K562 (cell line): ENCODE measurements around the gene LCN1. TPM values are rescaled to one million over a fixed set of nuclear protein-coding genes. Genes with fewer than 3 reads are reported as not detected.

Experiments used
- ASH1L ChIP-seq: fragments of 450-650 bp; IDR thresholded peaks from 2 replicates; pipeline ENCODE4 v1.6.1; 2018; ENCODE audit warnings: borderline replicate concordance, mild to moderate bottlenecking, low read depth; ENCODE audit not compliant: partially characterized antibody
- CBX2 ChIP-seq: fragments of 200-600 bp; sonication (generic); IDR thresholded peaks from one replicate; pipeline ENCODE4 v1.6.1; 2012; ENCODE audit warnings: mild to moderate bottlenecking, low read length, inconsistent platforms; ENCODE audit not compliant: insufficient read depth, poor library complexity, severe bottlenecking
- EP300 ChIP-seq: IDR thresholded peaks from 2 replicates; pipeline ENCODE4 v1.6.1; 2012; ENCODE audit warnings: low read length, improper control_type of control experiment
- HMG20A ChIP-seq: fragments of 450-650 bp; formaldehyde crosslinking; conservative IDR thresholded peaks from 2 replicates; pipeline ENCODE4 v1.4.0; 2020; ENCODE audit warnings: mild to moderate bottlenecking, mixed read lengths
- JUND ChIP-seq, 2 experiments: IDR thresholded peaks; 2 replicates in 1 of 2; 3 replicates in 1 of 2; pipeline ENCODE4 v1.6.1; 2011; ENCODE audit warnings: borderline replicate concordance in 2 of 2, low read depth in 2 of 2, low read length in 2 of 2, improper control_type of control experiment in 1 of 2, missing biosample characterization in 1 of 2, missing genetic modification characterization in 1 of 2, missing genetic modification reagents in 1 of 2
- POLR3G ChIP-seq: IDR thresholded peaks from 2 replicates; pipeline ENCODE4 v1.6.1; 2011; ENCODE audit not compliant: insufficient read length, insufficient replicate concordance; ENCODE audit errors: extremely low read depth
- STAT5B ChIP-seq: fragments of 250-450 bp; sonication (Bioruptor Pico); IDR thresholded peaks from 2 replicates; pipeline ENCODE4 v1.8.0; 2021; ENCODE audit warnings: mild to moderate bottlenecking, inconsistent platforms
- TSC22D4 ChIP-seq: fragments of 450-650 bp; IDR thresholded peaks from 2 replicates; pipeline ENCODE4 v1.6.1; 2016; ENCODE audit warnings: missing genetic modification characterization, missing biosample characterization, control low read depth
- USF2 ChIP-seq: sonication (generic); formaldehyde crosslinking; IDR thresholded peaks from 2 replicates; pipeline ENCODE4 v1.5.0; 2020; ENCODE audit warnings: missing genetic modification reagents
- ZBTB1 ChIP-seq: sonication (generic); formaldehyde crosslinking; IDR thresholded peaks from 2 replicates; pipeline ENCODE4 v1.8.1; 2023; ENCODE audit warnings: missing genetic modification reagents, low read depth, mild to moderate bottlenecking, borderline replicate concordance
- ZFP1 ChIP-seq: fragments of 450-650 bp; formaldehyde crosslinking; IDR thresholded peaks from 2 replicates; pipeline ENCODE4 v1.4.0; 2020; ENCODE audit warnings: mild to moderate bottlenecking, mixed read lengths
- ZNF197 ChIP-seq: fragments of 200-800 bp; sonication (Bioruptor generic); IDR thresholded peaks from 2 replicates; pipeline ENCODE4 v1.6.1; 2016; ENCODE audit warnings: low read depth, missing genetic modification characterization, missing compliant biosample characterization
- ZNF316 ChIP-seq: fragments of 450-650 bp; IDR thresholded peaks from 2 replicates; pipeline ENCODE4 v1.6.1; 2016
- polyA plus RNA-seq, 8 experiments: library from polyadenylated mRNA; depleted of rRNA in 4 of 8; stranded (reverse) in 5 of 8; unstranded in 3 of 8; fragments of >200 nt; fragmentation: Nextera tagmentation in 2 of 8; fragmentation: Illumina TruSeq in 1 of 8; extraction: Ambion mirVana in 2 of 8; extraction: Trizol in 1 of 8; gene quantifications; 2 replicates each; pipeline versions ENCODE4 v1.2.1 to v1.2.3, GENCODE V29; 2011 to 2014; ENCODE audit warnings: inconsistent platforms in 1 of 8, missing spikeins in 1 of 8
- total RNA-seq, 7 experiments: library from RNA; depleted of rRNA in 6 of 7; stranded (reverse); fragments of >200 nt in 6 of 7; fragmentation: Illumina TruSeq in 2 of 7; extraction: Trizol in 2 of 7; gene quantifications; 2 replicates each; pipeline versions ENCODE4 v1.2.1 to v1.2.3, GENCODE V29; 2011 to 2021; ENCODE audit warnings: low replicate concordance in 1 of 7
- TF ChIP-seq, protein P1 (sequence below): fragments of 450-650 bp; IDR thresholded peaks from 2 replicates; pipeline ENCODE4 v1.6.1; 2016; ENCODE audit warnings: mild to moderate bottlenecking, moderate library complexity

The LCN1 gene
- total and polyA plus RNA-seq, 9 of the 15 experiments (the other 6 are each of a cell fraction or from before 2014, with no cell fraction given), result not detected

DNA sequence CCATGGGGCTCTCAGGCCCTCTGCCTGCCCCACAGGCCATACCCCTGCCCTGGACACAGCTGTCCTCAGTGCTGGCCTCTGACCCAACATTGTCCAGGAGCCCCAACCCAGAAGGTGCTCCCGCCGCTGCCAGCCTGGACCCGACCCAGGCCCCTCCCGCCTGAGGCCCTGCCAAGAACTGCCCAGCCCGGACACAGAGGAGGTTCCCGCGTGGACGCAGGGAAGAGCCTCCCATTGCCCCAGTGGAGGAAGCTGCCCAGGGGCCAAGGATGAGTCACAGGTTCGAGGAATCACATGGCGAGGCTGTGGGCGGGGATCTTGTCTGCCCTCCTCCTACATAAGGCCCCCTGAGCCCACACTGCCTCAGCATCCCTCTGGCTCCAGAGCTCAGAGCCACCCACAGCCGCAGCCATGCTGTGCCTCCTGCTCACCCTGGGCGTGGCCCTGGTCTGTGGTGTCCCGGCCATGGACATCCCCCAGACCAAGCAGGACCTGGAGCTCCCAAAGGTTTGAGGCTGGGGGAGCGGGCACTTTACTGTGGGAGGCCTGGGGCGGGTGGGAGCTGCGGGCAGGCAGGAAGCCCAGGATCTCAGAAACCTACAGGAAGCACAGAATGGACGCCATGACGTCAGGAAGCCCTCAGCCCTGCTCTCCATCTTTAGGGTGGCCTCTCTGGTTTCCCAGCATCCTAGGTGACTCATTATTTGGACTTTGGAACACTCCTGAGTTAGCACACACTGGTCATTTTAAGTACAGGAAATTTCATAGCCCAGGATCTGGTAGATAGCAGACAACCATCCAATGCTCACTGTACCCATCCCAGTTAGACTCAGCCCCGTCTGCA is 40.4 kb downstream of the LCN1 start, which contains the start of gene PAEP (continued):
- TF ChIP-seq ASH1L (no peak), JUND (IDR thresholded peaks at IDR 0.05; ENCODE audit: borderline replicate concordance, low read depth, low read length) (peak; percentile 76), JUND (tag; IDR thresholded peaks at IDR 0.05; ENCODE audit: borderline replicate concordance, low read depth, low read length) (no peak; the same call in 2 of the 3 replicates), HMG20A (CRISPR knock-in tag) (no peak), POLR3G (no peak), ZNF197 (CRISPR knock-in tag) (no peak), STAT5B (CRISPR knock-in tag) (no peak), TSC22D4 (tag) (no peak), ZNF316 (no peak), ZFP1 (CRISPR knock-in tag) (no peak), CBX2 (no peak), ZBTB1 (CRISPR knock-in tag) (no peak), USF2 (CRISPR knock-in tag) (peak; percentile 44), EP300 (no peak)
- TF ChIP-seq, protein P1, sequence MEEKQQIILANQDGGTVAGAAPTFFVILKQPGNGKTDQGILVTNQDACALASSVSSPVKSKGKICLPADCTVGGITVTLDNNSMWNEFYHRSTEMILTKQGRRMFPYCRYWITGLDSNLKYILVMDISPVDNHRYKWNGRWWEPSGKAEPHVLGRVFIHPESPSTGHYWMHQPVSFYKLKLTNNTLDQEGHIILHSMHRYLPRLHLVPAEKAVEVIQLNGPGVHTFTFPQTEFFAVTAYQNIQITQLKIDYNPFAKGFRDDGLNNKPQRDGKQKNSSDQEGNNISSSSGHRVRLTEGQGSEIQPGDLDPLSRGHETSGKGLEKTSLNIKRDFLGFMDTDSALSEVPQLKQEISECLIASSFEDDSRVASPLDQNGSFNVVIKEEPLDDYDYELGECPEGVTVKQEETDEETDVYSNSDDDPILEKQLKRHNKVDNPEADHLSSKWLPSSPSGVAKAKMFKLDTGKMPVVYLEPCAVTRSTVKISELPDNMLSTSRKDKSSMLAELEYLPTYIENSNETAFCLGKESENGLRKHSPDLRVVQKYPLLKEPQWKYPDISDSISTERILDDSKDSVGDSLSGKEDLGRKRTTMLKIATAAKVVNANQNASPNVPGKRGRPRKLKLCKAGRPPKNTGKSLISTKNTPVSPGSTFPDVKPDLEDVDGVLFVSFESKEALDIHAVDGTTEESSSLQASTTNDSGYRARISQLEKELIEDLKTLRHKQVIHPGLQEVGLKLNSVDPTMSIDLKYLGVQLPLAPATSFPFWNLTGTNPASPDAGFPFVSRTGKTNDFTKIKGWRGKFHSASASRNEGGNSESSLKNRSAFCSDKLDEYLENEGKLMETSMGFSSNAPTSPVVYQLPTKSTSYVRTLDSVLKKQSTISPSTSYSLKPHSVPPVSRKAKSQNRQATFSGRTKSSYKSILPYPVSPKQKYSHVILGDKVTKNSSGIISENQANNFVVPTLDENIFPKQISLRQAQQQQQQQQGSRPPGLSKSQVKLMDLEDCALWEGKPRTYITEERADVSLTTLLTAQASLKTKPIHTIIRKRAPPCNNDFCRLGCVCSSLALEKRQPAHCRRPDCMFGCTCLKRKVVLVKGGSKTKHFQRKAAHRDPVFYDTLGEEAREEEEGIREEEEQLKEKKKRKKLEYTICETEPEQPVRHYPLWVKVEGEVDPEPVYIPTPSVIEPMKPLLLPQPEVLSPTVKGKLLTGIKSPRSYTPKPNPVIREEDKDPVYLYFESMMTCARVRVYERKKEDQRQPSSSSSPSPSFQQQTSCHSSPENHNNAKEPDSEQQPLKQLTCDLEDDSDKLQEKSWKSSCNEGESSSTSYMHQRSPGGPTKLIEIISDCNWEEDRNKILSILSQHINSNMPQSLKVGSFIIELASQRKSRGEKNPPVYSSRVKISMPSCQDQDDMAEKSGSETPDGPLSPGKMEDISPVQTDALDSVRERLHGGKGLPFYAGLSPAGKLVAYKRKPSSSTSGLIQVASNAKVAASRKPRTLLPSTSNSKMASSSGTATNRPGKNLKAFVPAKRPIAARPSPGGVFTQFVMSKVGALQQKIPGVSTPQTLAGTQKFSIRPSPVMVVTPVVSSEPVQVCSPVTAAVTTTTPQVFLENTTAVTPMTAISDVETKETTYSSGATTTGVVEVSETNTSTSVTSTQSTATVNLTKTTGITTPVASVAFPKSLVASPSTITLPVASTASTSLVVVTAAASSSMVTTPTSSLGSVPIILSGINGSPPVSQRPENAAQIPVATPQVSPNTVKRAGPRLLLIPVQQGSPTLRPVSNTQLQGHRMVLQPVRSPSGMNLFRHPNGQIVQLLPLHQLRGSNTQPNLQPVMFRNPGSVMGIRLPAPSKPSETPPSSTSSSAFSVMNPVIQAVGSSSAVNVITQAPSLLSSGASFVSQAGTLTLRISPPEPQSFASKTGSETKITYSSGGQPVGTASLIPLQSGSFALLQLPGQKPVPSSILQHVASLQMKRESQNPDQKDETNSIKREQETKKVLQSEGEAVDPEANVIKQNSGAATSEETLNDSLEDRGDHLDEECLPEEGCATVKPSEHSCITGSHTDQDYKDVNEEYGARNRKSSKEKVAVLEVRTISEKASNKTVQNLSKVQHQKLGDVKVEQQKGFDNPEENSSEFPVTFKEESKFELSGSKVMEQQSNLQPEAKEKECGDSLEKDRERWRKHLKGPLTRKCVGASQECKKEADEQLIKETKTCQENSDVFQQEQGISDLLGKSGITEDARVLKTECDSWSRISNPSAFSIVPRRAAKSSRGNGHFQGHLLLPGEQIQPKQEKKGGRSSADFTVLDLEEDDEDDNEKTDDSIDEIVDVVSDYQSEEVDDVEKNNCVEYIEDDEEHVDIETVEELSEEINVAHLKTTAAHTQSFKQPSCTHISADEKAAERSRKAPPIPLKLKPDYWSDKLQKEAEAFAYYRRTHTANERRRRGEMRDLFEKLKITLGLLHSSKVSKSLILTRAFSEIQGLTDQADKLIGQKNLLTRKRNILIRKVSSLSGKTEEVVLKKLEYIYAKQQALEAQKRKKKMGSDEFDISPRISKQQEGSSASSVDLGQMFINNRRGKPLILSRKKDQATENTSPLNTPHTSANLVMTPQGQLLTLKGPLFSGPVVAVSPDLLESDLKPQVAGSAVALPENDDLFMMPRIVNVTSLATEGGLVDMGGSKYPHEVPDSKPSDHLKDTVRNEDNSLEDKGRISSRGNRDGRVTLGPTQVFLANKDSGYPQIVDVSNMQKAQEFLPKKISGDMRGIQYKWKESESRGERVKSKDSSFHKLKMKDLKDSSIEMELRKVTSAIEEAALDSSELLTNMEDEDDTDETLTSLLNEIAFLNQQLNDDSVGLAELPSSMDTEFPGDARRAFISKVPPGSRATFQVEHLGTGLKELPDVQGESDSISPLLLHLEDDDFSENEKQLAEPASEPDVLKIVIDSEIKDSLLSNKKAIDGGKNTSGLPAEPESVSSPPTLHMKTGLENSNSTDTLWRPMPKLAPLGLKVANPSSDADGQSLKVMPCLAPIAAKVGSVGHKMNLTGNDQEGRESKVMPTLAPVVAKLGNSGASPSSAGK, result no peak
